Progenitor cell of endocrine pancreas (in vitro differentiated cells): ENCODE data around the gene HPS1. TPM values are rescaled to one million over a fixed set of nuclear protein-coding genes. Genes with fewer than 3 reads are reported as not detected.

Experiments used
- DNase-seq: peaks from one replicate; pipeline ENCODE4 v3.0.0; 2021; ENCODE audit warnings: low spot score; ENCODE audit not compliant: unreplicated experiment
- H3K27ac Mint-ChIP-seq: 2 replicates; pipeline ENCODE4 v1.8.0; 2021; ENCODE audit warnings: mild to moderate bottlenecking, moderate library complexity, mixed read lengths
- H3K27me3 Mint-ChIP-seq: 2 replicates; pipeline ENCODE4 v1.8.0; 2021; ENCODE audit warnings: mixed read lengths
- H3K36me3 Mint-ChIP-seq: 2 replicates; pipeline ENCODE4 v1.8.0; 2022; ENCODE audit warnings: mixed read lengths; ENCODE audit not compliant: insufficient read depth
- H3K4me1 Mint-ChIP-seq: 2 replicates; pipeline ENCODE4 v1.8.0; 2021; ENCODE audit warnings: low read depth, mixed read lengths
- H3K4me3 Mint-ChIP-seq: 2 replicates; pipeline ENCODE4 v1.8.0; 2021; ENCODE audit warnings: low read depth, mild to moderate bottlenecking, moderate library complexity, mixed read lengths
- H3K9me3 Mint-ChIP-seq: 2 replicates; pipeline ENCODE4 v1.8.0; 2021; ENCODE audit warnings: low read depth, mixed read lengths
- total RNA-seq: library from RNA; stranded (reverse); gene quantifications from 2 replicates; pipeline ENCODE4 v1.2.1, GENCODE V29; 2021
- TF ChIP-seq, protein P1 (sequence below): fragments of 200-600 bp; sonication (generic); IDR thresholded peaks from one replicate; pipeline ENCODE4 v1.5.0; 2021; ENCODE audit warnings: antibody characterized with exemption, mild to moderate bottlenecking; ENCODE audit not compliant: unreplicated experiment

HPS1 gene
- total RNA-seq, 1 donor from 2014 or later: 52.1 TPM

GRCh38 chr10:98391065-98391464 lies 55.7 kb downstream of the HPS1 start:
- H3K27me3 Mint-ChIP-seq: no peaks in the 10 kb centered on the region

GRCh38 chr10:98390406-98390805 lies 56.3 kb downstream of the HPS1 start:
- H3K27me3 Mint-ChIP-seq: no peaks in the 10 kb centered on the region
- no peaks in the 10 kb centered on the region for H3K4me1 Mint-ChIP-seq
- H3K9me3 Mint-ChIP-seq: no peaks in the 10 kb centered on the region
- no peak for DNase-seq
- TF ChIP-seq, protein P1, sequence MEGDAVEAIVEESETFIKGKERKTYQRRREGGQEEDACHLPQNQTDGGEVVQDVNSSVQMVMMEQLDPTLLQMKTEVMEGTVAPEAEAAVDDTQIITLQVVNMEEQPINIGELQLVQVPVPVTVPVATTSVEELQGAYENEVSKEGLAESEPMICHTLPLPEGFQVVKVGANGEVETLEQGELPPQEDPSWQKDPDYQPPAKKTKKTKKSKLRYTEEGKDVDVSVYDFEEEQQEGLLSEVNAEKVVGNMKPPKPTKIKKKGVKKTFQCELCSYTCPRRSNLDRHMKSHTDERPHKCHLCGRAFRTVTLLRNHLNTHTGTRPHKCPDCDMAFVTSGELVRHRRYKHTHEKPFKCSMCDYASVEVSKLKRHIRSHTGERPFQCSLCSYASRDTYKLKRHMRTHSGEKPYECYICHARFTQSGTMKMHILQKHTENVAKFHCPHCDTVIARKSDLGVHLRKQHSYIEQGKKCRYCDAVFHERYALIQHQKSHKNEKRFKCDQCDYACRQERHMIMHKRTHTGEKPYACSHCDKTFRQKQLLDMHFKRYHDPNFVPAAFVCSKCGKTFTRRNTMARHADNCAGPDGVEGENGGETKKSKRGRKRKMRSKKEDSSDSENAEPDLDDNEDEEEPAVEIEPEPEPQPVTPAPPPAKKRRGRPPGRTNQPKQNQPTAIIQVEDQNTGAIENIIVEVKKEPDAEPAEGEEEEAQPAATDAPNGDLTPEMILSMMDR: no peak
- no peak overlapping the region for H3K27ac Mint-ChIP-seq
- no peak overlapping the region for H3K4me3 Mint-ChIP-seq
- H3K36me3 Mint-ChIP-seq: no peaks in the 10 kb centered on the region

More at GRCh38 chr10:98391065-98391464, 55.7 kb downstream of the HPS1 start:
- no peaks in the 10 kb centered on the region for H3K9me3 Mint-ChIP-seq
- TF ChIP-seq, protein P1: no peak
- H3K36me3 Mint-ChIP-seq: no peaks in the 10 kb centered on the region
- DNase-seq: no peak
- H3K4me1 Mint-ChIP-seq: no peaks in the 10 kb centered on the region
- no peak overlapping the region for H3K4me3 Mint-ChIP-seq
- H3K27ac Mint-ChIP-seq: no peak overlapping the region

DNA sequence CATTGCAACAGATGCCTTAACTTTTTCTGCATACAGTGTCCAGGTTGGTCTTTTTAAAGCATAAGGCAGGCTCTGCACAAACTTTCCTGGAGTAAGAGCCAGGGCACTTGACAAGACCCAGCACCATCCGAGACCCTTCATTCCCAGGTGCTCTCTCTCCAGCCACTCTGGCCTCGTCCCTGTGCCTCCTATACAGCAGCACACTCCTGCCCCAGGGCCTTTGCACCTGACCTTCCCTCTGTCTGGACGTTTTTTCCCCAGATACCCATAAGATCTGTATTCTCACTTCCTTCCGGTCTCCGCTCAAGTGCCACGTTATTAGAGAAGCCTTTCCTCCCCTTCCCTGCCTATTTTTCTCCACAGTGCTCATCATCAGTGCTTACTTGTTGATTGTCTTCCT lies 57.3 kb downstream of the HPS1 start:
- TF ChIP-seq, protein P1: no peak
- Mint-ChIP-seq H3K36me3 (no peaks in the 10 kb centered on the region), H3K4me3 (no peak overlapping the region), H3K27me3 (no peaks in the 10 kb centered on the region), H3K9me3 (no peaks in the 10 kb centered on the region), H3K27ac (no peak overlapping the region), H3K4me1 (no peaks in the 10 kb centered on the region)
- DNase-seq: no peak

DNA sequence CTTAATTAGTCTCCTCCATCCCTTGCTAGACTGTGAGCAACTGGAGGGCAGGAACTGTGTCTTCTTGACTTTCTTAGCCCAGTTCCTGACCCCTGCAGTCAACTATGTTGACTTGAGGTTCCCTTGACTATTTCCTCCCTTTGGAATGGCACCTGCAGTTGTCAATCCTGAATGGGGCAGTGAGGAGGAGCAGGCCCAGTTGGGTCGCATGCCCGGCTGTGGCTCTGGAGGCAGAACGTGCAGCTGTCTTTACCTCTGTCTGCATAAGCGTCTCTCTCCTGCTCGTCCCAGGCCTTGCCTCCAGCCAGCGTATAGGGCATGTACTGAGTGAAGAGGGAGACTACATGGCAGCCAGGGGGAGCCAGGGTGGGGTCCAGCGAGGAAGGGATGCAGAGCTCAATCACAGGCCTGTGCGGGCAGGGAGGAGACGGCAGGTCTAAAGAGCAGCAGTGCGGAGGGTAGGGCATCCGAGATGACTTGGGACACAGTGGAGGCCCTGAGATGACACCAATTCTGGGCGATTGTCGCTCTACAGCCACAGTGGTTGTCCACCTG lies 58.6 kb downstream of the HPS1 start:
- Mint-ChIP-seq H3K4me1 (no peaks in the 10 kb centered on the region), H3K36me3 (no peaks in the 10 kb centered on the region), H3K27me3 (no peaks in the 10 kb centered on the region), H3K27ac (no peak overlapping the region), H3K4me3 (no peak overlapping the region), H3K9me3 (no peaks in the 10 kb centered on the region)
- no peak for DNase-seq
- TF ChIP-seq, protein P1: no peak

DNA sequence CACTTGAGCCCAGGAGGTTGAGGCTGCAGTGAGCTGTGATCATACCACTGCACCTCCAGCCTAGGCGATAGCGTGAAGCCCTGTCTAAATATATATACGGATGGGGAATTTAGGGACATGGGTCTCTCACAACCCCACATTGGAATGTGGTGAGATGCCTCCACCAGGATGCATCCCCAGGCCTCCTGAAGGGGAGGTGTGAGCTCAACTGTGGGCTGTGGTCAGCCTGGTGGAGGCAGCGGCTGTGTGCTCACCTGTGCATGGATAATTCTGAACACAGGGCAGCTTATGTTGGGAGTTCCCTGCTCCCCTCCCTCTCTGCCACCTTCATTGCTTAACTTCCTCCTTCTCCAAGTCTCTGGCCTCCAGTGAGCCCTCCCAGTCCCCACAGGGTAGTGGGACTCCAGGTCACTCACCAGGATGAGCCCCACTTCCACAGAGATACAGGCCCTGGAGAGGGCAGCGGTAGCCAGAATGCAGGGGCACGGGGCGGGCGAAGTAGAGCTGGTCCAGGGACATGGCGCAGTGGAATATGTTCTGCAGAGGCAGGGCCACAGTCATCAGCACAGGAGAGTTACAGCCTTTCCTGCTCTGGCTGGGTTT lies 62.1 kb downstream of the HPS1 start:
- H3K4me1 Mint-ChIP-seq: no peaks in the 10 kb centered on the region
- no peak overlapping the region for H3K27ac Mint-ChIP-seq
- no peaks in the 10 kb centered on the region for H3K27me3 Mint-ChIP-seq
- TF ChIP-seq, protein P1: no peak
- peaks cover 1% of the 10 kb centered on the region for H3K36me3 Mint-ChIP-seq
- H3K9me3 Mint-ChIP-seq: no peaks in the 10 kb centered on the region
- no peak for DNase-seq
- no peak overlapping the region for H3K4me3 Mint-ChIP-seq
